ENCODE data around the gene NRXN3.

Gene NRXN3

GRCh38 chr14:79464468-79464867 is 1294.3 kb downstream of the NRXN3 start:
- no peak for DNase-seq

GRCh38 chr14:79465651-79466050 is 1295.5 kb downstream of the NRXN3 start:
- no peak for DNase-seq

GRCh38 chr14:79466938-79467527 is 1296.9 kb downstream of the NRXN3 start:
- DNase-seq: no peak

GRCh38 chr14:79467835-79468234 is 1297.7 kb downstream of the NRXN3 start:
- no peak for DNase-seq

- no peak for DNase-seq
Measured at GRCh38 chr14:79468486-79468885, 1298.3 kb downstream of the NRXN3 start.

GRCh38 chr14:79473651-79474050 is 1303.5 kb downstream of the NRXN3 start:
- no peak for DNase-seq

GRCh38 chr14:79475887-79476532 is 1305.8 kb downstream of the NRXN3 start:
- DNase-seq: no peak

GRCh38 chr14:79476552-79476951 is 1306.4 kb downstream of the NRXN3 start:
- DNase-seq: no peak

GRCh38 chr14:79480212-79480611 is 1310.0 kb downstream of the NRXN3 start:
- DNase-seq: no peak

GRCh38 chr14:79482825-79483224 is 1312.7 kb downstream of the NRXN3 start:
- DNase-seq: no peak

GRCh38 chr14:79483477-79484388 is 1313.6 kb downstream of the NRXN3 start:
- DNase-seq: no peak

GRCh38 chr14:79487632-79488031 is 1317.5 kb downstream of the NRXN3 start:
- no peak for DNase-seq

GRCh38 chr14:79491161-79491560 is 1321.0 kb downstream of the NRXN3 start:
- no peak for DNase-seq

- no peak for DNase-seq
Measured at GRCh38 chr14:79493081-79493645, 1323.0 kb downstream of the NRXN3 start.

- DNase-seq: no peak
Measured at GRCh38 chr14:79496701-79497100, 1326.5 kb downstream of the NRXN3 start.

GRCh38 chr14:79500489-79500888 is 1330.3 kb downstream of the NRXN3 start:
- no peak for DNase-seq

GRCh38 chr14:79502136-79502750 is 1332.1 kb downstream of the NRXN3 start:
- DNase-seq: no peak

GRCh38 chr14:79502751-79503148 is 1332.6 kb downstream of the NRXN3 start:
- no peak for DNase-seq

GRCh38 chr14:79510659-79511058 is 1340.5 kb downstream of the NRXN3 start:
- no peak for DNase-seq

- no peak for DNase-seq
Measured at GRCh38 chr14:79511146-79511545, 1341.0 kb downstream of the NRXN3 start.

GRCh38 chr14:79513446-79513845 is 1343.3 kb downstream of the NRXN3 start:
- no peak for DNase-seq

GRCh38 chr14:79514700-79515099 is 1344.5 kb downstream of the NRXN3 start:
- DNase-seq: no peak

GRCh38 chr14:79515158-79515557 is 1345.0 kb downstream of the NRXN3 start:
- no peak for DNase-seq

Measured in activated effector memory CD4-positive, alpha-beta T cell treated with anti-CD3 and anti-CD28 coated beads, Interleukin-2, amount 50 U/mL, for 16 hours (primary cell).